KOPT-K1 (cell line): ENCODE data around the gene GJA4.

Experiments used
- H3K27ac ChIP-seq: fragments of 200-600 bp; sonication (generic); 2 replicates; pipeline ENCODE4 v1.5.1; 2016; ENCODE audit warnings: antibody characterized with exemption, mild to moderate bottlenecking, low read depth, low read length; ENCODE audit not compliant: poor library complexity, severe bottlenecking
- H3K36me3 ChIP-seq: fragments of 200-600 bp; sonication (generic); 2 replicates; pipeline ENCODE4 v1.5.1; 2017; ENCODE audit warnings: antibody characterized with exemption, mild to moderate bottlenecking, low read length, moderate library complexity; ENCODE audit not compliant: insufficient read depth
- H3K9me3 ChIP-seq: fragments of 200-600 bp; sonication (generic); 2 replicates; pipeline ENCODE4 v1.5.1; 2017; ENCODE audit warnings: antibody characterized with exemption, low read length, mild to moderate bottlenecking; ENCODE audit not compliant: insufficient read depth, poor library complexity, severe bottlenecking

The GJA4 gene

DNA sequence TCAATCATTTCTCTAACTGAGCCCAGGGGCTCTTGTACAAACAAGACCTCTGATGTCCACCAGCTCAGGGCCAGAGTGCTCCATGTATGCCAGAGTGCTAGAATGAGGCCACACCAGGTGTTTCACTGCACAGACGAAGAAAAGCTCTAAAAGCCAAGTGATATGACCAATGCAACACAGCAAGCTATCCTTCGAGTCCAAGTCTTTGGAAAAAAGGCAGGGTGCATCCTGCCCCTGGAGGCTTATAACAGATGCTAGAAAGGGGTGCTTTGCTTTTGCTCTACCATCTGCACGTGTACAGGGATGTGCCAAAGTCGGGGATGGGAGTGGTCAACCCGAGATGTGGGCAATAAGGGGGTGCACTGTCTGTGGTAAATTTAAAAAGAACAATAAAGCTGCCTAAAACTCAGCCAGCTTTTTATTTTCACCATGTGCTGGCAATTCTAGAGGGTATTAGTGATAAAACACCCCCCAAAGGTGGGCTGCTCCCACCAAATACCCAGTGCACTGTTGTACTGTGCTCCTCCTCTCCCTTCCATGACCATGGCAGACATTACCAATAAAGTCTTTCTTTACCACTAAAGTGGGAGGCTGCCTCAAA is 34.6 kb downstream of the GJA4 start:
- H3K36me3 ChIP-seq = no peaks in the 10 kb centered on the region
- H3K9me3 ChIP-seq = no peaks in the 10 kb centered on the region
- no peak overlapping the region for H3K27ac ChIP-seq

DNA sequence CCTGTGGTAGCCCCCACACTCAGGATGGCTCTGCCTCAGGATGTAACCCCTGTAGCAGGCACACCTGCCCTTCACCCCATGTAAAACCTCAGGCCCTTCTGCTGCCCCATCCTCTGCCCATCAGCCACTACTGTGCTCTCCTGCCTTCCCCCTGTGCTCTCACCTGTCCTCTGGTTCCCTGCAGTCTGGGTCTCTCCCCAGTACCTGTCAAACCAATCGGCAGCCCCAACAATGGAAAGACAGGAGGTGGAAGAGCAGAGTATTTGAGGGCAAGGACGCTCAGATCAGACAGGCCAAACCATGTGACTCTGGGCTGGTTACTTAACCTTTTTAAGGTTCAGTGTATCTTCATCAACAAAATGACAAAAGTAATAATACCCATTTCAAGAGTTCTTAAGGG is 35.8 kb downstream of the GJA4 start:
- Histone ChIP-seq H3K27ac (no peak overlapping the region), H3K36me3 (no peaks in the 10 kb centered on the region)

DNA sequence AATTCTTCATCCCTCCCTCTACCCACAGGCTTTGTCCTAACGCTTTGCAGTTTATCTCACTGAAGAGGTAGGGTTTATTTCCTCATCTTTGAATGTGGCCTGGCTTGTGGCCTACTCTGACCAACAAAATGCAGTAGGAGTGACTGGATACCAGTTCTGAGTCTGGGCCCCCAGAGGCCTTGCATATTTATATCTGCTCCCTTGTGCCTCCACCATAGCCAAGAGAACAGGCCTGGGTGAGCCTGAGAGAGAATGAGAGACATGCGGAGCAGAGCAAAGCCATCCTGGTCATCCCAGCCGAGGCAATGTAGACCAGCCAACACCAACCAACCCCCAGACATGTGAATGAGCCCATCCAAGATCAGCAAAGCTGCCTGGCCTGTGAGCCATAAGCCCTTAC is 36.5 kb downstream of the GJA4 start:
- no peak overlapping the region for H3K27ac ChIP-seq
- no peaks in the 10 kb centered on the region for H3K36me3 ChIP-seq
- H3K9me3 ChIP-seq = no peaks in the 10 kb centered on the region

More for the DNA sequence above, 35.8 kb downstream of the GJA4 start:
- no peaks in the 10 kb centered on the region for H3K9me3 ChIP-seq

DNA sequence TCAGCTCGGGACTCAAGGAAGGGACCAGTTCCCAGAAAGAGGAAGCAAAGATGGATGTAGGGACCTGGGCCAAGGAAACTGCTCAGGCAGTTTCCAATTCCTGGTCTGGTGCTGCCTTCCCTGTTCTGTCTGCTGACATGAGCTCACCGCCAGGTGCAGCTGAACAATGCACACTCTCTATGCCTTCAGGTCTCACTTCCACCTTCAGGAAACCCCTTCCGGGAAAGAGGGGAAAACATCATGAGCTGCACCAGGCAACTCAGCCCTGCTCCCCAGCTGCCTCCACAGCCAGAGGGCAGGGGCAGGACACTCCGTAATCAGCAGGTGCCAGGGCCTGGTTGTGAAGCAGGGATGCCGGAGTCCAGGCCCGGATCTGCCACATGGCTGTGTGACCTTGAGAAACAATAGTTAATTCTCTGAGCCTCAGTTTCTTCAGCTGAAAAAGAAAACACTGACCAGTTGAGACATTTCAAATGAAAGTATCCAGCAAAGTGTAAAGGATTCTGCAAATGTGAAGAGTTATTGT is 39.0 kb downstream of the GJA4 start:
- Histone ChIP-seq H3K36me3 (no peaks in the 10 kb centered on the region), H3K27ac (no peak overlapping the region), H3K9me3 (no peaks in the 10 kb centered on the region)

DNA sequence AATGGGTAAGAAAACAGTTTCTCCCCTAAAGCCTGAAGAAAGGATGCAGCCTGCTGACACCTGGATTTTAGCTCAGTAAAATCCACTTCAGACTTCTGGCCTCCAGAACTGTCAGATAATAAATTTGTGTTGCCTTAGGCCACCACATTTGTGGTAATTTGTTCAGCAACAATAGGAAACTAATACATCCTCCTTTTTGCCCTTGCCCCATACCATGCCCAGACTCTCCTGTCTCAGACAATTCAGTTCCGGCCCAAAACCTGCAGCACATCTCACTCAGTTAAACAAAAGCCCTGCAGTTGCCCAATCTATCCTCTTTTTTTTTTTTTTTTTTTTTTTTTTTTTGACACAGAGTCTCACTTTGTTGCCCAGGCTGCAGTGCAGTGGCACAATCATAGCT is 40.9 kb downstream of the GJA4 start:
- Histone ChIP-seq H3K36me3 (no peaks in the 10 kb centered on the region), H3K9me3 (no peaks in the 10 kb centered on the region), H3K27ac (no peak overlapping the region)

DNA sequence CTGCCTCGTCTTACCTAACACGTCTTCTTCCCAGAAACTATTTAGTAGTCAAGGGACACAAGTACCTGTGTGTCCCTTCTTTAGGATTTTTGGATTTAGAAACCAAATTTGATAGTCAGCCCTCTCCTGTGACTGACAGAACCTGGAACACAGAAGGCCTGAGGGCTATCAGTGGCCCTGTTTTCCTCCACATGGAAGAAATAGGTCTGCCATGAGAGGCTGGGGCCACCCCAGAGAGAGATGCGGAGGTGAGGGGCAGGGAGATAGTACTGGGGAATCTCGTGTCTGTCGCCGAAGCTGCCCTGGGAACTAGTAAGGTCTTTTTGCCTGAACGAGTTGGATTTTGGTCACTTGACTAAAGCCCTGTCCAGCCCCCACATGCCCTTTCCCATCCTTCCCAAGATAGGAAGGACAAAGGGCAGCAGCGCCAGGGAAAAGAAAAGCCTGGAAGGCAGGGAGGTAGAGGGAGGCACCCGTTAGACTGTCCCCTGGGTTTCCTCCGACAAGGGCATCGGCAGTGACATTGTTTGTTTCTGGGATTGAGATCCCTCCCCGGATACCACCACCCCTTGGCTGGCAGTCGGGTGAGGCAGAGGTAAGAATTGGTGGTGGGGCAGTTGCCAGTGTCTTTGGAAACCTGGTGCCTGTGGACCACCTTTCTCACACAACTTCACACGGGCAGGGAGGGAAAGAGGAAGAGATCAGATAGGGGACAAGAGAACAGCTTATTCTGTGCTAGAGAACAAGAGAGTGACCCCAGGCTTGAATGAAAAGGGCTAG is 46.9 kb downstream of the GJA4 start:
- Histone ChIP-seq H3K36me3 (no peaks in the 10 kb centered on the region), H3K27ac (no peak overlapping the region), H3K9me3 (no peaks in the 10 kb centered on the region)

DNA sequence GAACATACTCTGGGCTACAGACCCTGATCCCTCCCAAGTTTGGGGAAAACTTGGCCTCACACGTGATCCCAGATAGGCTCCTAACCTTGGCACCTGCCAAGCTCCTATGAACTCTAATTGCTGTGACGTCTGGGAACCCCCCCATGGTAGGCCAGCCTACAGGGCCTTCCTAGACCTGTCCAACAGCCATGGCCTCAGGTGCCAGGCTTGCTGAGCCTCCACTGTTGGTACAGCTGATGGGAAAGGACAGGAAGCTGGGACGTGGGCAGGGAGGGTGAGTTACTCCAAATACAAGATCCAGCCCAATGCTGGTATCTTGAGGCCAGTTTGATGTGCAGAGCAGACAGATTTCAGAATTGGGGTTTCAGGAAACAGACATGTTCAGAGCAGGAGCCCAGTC is 47.6 kb downstream of the GJA4 start:
- H3K9me3 ChIP-seq = no peaks in the 10 kb centered on the region
- no peak overlapping the region for H3K27ac ChIP-seq
- no peaks in the 10 kb centered on the region for H3K36me3 ChIP-seq

DNA sequence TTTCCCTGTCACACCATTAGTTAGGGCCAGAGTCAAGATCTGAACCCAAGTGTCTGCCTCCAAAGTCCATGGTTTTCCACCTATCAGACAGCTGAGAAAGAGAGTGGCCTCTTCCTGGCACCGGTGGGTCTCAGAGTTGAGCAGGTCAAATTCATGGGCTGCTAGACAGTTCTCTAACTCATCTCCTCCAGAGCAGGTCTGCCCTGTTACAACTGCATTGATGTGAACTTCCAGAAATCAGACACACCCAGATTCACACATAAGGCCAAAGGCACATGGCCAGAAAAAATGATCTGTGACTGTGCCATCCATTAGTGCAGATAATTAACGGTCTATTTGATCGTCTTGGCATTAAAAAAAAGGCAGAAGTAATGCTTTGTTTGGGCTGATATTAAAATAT is 49.3 kb downstream of the GJA4 start:
- no peak overlapping the region for H3K27ac ChIP-seq
- H3K9me3 ChIP-seq = no peaks in the 10 kb centered on the region
- H3K36me3 ChIP-seq = no peaks in the 10 kb centered on the region

DNA sequence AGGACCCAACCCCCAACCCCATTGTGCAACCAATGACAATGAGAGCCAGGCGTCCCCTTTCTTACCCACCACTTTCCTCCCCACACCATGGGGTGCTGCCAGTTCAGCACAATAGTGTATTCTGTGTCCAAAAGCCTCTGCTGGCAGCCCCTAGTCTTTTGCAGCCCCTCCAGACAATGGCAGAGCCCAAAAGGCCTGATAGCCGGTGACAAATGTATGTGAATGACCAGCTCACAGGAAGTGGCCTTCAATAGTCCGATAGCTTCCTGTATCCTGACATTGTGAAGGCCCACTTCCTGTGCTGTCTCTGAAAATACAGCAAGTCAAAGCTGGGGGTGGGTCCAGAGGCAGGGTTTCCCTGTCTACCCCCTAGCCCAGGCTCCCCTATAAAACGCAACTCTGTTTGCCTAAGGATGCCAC is 50.2 kb downstream of the GJA4 start:
- H3K27ac ChIP-seq = no peak overlapping the region
- H3K9me3 ChIP-seq = no peaks in the 10 kb centered on the region
- H3K36me3 ChIP-seq = 0 out of 2 replicates have a peak, but pooled peaks cover 6% of the 10 kb centered on the region

DNA sequence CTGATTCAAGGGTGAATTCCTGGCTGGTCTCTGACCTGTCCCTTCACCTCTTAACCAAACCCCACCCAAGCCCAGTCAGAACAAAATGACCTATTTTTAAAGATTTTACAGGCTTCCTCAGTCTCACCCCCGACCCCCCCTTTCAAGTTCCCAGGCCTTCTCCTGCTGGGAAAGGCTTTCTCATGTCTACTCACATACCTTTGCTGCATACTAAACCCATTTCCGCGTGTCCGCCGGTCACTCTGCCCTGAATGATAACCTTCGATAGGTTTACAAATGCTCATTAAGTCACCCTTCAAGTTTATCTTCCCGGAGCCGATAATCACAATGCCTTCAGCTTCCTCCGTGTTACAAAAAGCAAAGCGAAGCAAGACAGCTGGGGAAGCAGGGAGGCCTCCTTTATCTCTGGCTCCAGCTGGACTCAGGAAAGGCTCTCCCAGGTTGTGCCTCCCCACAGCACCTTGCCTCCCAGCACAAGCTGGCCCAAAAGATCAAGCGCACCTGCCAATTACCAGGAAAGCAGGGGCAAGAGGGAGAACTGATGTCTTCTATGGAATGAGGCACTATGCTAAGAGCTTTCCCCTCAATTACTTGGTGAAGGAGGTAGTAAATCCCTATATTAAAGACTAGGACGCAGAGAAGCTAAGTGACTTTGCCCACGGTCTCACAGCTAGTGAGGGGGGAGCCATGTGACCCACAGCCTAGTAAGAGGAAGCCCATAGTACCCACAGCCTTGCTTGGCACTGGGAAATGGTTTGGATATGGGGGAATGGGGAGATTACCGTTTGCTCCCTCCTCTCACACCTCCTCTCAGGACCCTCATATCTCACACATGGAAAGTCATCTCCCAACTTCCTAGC is 50.8 kb downstream of the GJA4 start:
- Histone ChIP-seq H3K9me3 (no peaks in the 10 kb centered on the region), H3K27ac (no peak overlapping the region), H3K36me3 (peaks cover 9% of the 10 kb centered on the region; the same call in 1 of the 2 replicates)

DNA sequence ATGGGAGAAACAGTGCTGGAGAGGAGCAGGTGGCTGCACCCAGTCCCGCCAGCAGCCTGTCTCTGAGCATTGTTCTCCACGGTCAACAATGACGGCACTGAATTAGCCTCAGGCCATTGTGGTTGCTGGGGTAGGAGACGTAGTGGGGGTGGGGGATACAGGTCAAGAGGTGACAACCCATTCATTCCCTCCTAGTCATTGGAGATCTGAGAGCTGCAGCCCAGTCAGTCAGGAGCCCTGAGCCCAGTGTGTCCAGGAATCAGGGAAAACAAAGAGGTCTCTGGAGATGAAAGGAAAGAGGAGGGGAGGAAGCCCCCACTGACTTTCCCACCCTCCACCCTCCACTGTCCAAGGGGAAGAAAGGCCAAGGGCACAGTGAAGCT is 51.4 kb downstream of the GJA4 start:
- Histone ChIP-seq H3K27ac (no peak overlapping the region), H3K36me3 (peaks cover 12% of the 10 kb centered on the region; the same call in 1 of the 2 replicates), H3K9me3 (no peaks in the 10 kb centered on the region)
